Trophoblast cell (in vitro differentiated cells and primary cell): Measurements from ENCODE around the gene ZDBF2.

Experiments used
- DNase-seq, 2 donors: peaks; one replicate each; pipeline ENCODE4 v3.0.0-alpha.2; 2016
- H2AFZ ChIP-seq: 2 replicates; pipeline ENCODE4 v1.6.1; 2013; ENCODE audit warnings: low read length, moderate library complexity, mild to moderate bottlenecking; ENCODE audit not compliant: insufficient read depth, poor library complexity
- H2AK5ac ChIP-seq: 2 replicates; pipeline ENCODE4 v1.6.1; 2013; ENCODE audit warnings: mild to moderate bottlenecking, low read length
- H2BK120ac ChIP-seq: 2 replicates; pipeline ENCODE4 v1.6.1; 2013; ENCODE audit warnings: low read length, mild to moderate bottlenecking, moderate library complexity; ENCODE audit not compliant: insufficient read depth, poor library complexity
- H2BK12ac ChIP-seq: 2 replicates; pipeline ENCODE4 v1.6.1; 2013; ENCODE audit warnings: mild to moderate bottlenecking, low read length, moderate library complexity
- H2BK5ac ChIP-seq: 2 replicates; pipeline ENCODE4 v1.6.1; 2013; ENCODE audit warnings: low read length, low read depth, moderate library complexity, mild to moderate bottlenecking; ENCODE audit not compliant: poor library complexity
- H3K14ac ChIP-seq: 2 replicates; pipeline ENCODE4 v1.6.1; 2013; ENCODE audit warnings: mild to moderate bottlenecking, low read length
- H3K18ac ChIP-seq: 2 replicates; pipeline ENCODE4 v1.6.1; 2013; ENCODE audit warnings: mild to moderate bottlenecking, low read length
- H3K23ac ChIP-seq: 2 replicates; pipeline ENCODE4 v1.6.1; 2013; ENCODE audit warnings: low read length
- H3K27ac ChIP-seq: 2 replicates; pipeline ENCODE4 v1.5.1; 2013; ENCODE audit warnings: low read depth, mild to moderate bottlenecking, inconsistent platforms, low read length, moderate library complexity
- H3K27me3 ChIP-seq: 2 replicates; pipeline ENCODE4 v1.6.1; 2013; ENCODE audit warnings: inconsistent platforms, mild to moderate bottlenecking, low read length, moderate library complexity; ENCODE audit not compliant: insufficient read depth
- H3K36me3 ChIP-seq, 2 experiments: 1 replicate in 1 of 2; 2 replicates in 1 of 2; pipeline ENCODE4 v1.6.1; 2013; ENCODE audit warnings: low read length in 2 of 2, mild to moderate bottlenecking in 2 of 2, moderate library complexity in 1 of 2; ENCODE audit not compliant: insufficient read depth in 2 of 2, control insufficient read depth in 1 of 2
- H3K4ac ChIP-seq: 2 replicates; pipeline ENCODE4 v1.6.1; 2013; ENCODE audit warnings: low read depth, mild to moderate bottlenecking, low read length, moderate library complexity
- H3K4me1 ChIP-seq, 2 experiments: 1 replicate in 1 of 2; 2 replicates in 1 of 2; pipeline ENCODE4 v1.6.1; 2013; ENCODE audit warnings: low read length in 2 of 2, mild to moderate bottlenecking in 2 of 2, moderate library complexity in 1 of 2; ENCODE audit not compliant: insufficient read depth in 2 of 2, control insufficient read depth in 1 of 2
- H3K4me2 ChIP-seq: 2 replicates; pipeline ENCODE4 v1.6.1; 2013; ENCODE audit warnings: inconsistent platforms, mild to moderate bottlenecking, low read length, moderate library complexity
- H3K4me3 ChIP-seq: 2 replicates; pipeline ENCODE4 v1.5.1; 2013; ENCODE audit warnings: mild to moderate bottlenecking, low read depth, low read length, inconsistent platforms
- H3K79me1 ChIP-seq: one replicate; pipeline ENCODE4 v1.6.1; 2013; ENCODE audit warnings: low read length
- H3K79me2 ChIP-seq: 2 replicates; pipeline ENCODE4 v1.6.1; 2013; ENCODE audit warnings: low read length, mild to moderate bottlenecking; ENCODE audit not compliant: control insufficient read depth, insufficient read depth, poor library complexity
- H3K9ac ChIP-seq: 2 replicates; pipeline ENCODE4 v1.6.1; 2013; ENCODE audit warnings: mild to moderate bottlenecking, low read length
- H3K9me3 ChIP-seq: 2 replicates; pipeline ENCODE4 v1.6.1; 2013; ENCODE audit warnings: low read depth, mild to moderate bottlenecking, control low read depth, inconsistent platforms, low read length; ENCODE audit not compliant: insufficient read depth
- H4K12ac ChIP-seq: 2 replicates; pipeline ENCODE4 v1.6.1; 2013; ENCODE audit warnings: low read depth, mild to moderate bottlenecking, low read length, moderate library complexity
- H4K8ac ChIP-seq: 2 replicates; pipeline ENCODE4 v1.6.1; 2013; ENCODE audit warnings: low read depth, mild to moderate bottlenecking, low read length, moderate library complexity
- H4K91ac ChIP-seq: one replicate; pipeline ENCODE4 v1.6.1; 2013; ENCODE audit warnings: low read depth, mild to moderate bottlenecking, low read length, moderate library complexity
- WGBS: extraction: QIAGEN DNeasy Blood & Tissue Kit; methylation state at CpG from one replicate; pipeline ENCODE4 v1.1.7; 2013; ENCODE audit warnings: missing lambda C conversion rate; ENCODE audit not compliant: insufficient read length, insufficient coverage; ENCODE audit errors: extremely low coverage; 5-methylcytosine and 5-hydroxymethylcytosine counted together

ZDBF2 gene

DNA sequence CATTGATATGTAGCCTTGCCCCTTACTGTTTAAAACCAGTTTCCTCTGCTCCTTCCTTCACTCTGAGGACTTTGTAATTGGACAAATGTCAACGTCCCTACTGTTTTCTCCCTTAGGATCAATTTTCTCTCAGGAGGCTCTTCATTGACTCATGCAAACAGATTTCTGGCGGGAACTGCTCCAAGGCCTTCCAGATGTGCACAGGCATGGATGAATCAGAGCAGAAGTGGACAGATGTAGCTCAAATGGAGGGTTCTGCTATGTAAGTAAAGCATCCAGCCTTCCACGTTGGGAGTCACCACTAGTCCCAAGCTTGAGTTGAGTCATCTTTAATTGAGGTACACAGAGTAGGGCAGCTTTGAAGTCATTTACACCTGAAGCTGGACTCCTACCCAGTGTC is 34.1 kb upstream of the ZDBF2 start:
- H3K18ac ChIP-seq, result no peak overlapping the region
- no peak overlapping the region for H2BK12ac ChIP-seq
- no peak overlapping the region for H4K8ac ChIP-seq
- no peaks in the 10 kb centered on the region for H3K9me3 ChIP-seq
- no peak overlapping the region for H2AK5ac ChIP-seq
- H3K4me1 ChIP-seq, result no peaks in the 10 kb centered on the region
- H2BK120ac ChIP-seq, result no peak overlapping the region
- no peak overlapping the region for H3K9ac ChIP-seq
- no peak overlapping the region for H3K4me3 ChIP-seq
- no peak overlapping the region for H3K23ac ChIP-seq
- no peak overlapping the region for H2BK5ac ChIP-seq
- H3K27me3 ChIP-seq, result no peaks in the 10 kb centered on the region
- no peak overlapping the region for H3K27ac ChIP-seq
- H3K4ac ChIP-seq, result no peak overlapping the region
- no peak overlapping the region for H4K91ac ChIP-seq
- H3K36me3 ChIP-seq, result no peaks in the 10 kb centered on the region
- WGBS, result no CpG with 5 or more reads among the region's 3 CpGs
- no peaks in the 10 kb centered on the region for H3K79me2 ChIP-seq
- no peak overlapping the region for H2AFZ ChIP-seq
- H3K14ac ChIP-seq, result no peak overlapping the region
- H3K4me2 ChIP-seq, result no peak overlapping the region
- H3K79me1 ChIP-seq, result no peaks in the 10 kb centered on the region
- H4K12ac ChIP-seq, result no peak overlapping the region
- DNase-seq, result no peak

DNA sequence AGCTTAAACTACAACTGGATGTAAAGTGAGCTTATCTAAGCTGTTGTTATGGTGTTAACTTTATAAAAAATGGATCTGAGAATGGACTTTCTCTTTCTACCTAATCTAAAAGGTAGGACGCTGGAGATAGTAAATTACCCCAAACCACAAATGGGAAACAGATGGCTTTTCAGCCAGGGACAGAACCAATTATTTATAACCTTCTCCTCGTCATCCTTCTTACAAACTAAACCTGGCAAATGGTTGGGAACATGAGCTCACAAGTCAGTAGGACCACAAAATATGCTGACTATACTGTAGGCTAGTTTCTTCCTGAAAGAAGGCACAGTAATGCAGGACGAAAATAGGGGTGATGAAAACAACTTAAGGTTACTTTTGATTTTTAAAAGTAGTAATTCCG is 32.7 kb upstream of the ZDBF2 start:
- no peak overlapping the region for H3K4me3 ChIP-seq
- no peak overlapping the region for H4K91ac ChIP-seq

DNA sequence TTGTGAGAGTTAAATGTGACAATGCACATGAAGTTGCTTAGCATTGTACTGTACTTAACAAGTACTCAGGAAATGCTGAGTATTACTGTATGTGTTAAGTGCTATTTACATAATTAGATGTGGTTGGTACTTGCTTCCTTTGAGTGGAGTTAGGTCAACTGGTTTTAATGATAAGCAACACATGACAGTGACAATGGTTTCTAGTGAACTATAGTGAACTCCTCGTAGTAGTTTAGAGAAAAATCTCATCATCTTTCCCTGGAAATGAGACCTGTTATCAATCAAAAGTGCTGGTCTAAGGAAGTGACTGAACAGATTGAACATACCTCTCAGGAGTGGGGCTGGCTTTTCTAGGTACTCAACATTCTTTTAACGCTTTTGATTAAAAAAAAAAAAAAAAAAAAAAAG is 29.2 kb upstream of the ZDBF2 start:
- Histone ChIP-seq H2AK5ac (no peak overlapping the region), H3K4ac (no peak overlapping the region)
- DNase-seq, result peak in 1 of 2 donors; percentile 67

More for the DNA sequence above, 32.7 kb upstream of the ZDBF2 start:
- no CpG with 5 or more reads among the region's 4 CpGs for WGBS
- H4K12ac ChIP-seq, result no peak overlapping the region
- no peak overlapping the region for H2AK5ac ChIP-seq
- H3K23ac ChIP-seq, result no peak overlapping the region
- H2BK120ac ChIP-seq, result no peak overlapping the region
- H3K27ac ChIP-seq, result no peak overlapping the region
- H3K14ac ChIP-seq, result no peak overlapping the region
- H2BK5ac ChIP-seq, result no peak overlapping the region
- no peak overlapping the region for H3K4me2 ChIP-seq
- no peaks in the 10 kb centered on the region for H3K9me3 ChIP-seq
- H4K8ac ChIP-seq, result no peak overlapping the region
- no peaks in the 10 kb centered on the region for H3K36me3 ChIP-seq
- H2BK12ac ChIP-seq, result no peak overlapping the region
- no peaks in the 10 kb centered on the region for H3K79me1 ChIP-seq
- no peaks in the 10 kb centered on the region for H3K79me2 ChIP-seq
- no peak overlapping the region for H2AFZ ChIP-seq
- DNase-seq, result no peak
- no peak overlapping the region for H3K18ac ChIP-seq
- H3K4me1 ChIP-seq, result no peaks in the 10 kb centered on the region
- no peak overlapping the region for H3K9ac ChIP-seq
- H3K27me3 ChIP-seq, result no peaks in the 10 kb centered on the region
- H3K4ac ChIP-seq, result no peak overlapping the region

DNA sequence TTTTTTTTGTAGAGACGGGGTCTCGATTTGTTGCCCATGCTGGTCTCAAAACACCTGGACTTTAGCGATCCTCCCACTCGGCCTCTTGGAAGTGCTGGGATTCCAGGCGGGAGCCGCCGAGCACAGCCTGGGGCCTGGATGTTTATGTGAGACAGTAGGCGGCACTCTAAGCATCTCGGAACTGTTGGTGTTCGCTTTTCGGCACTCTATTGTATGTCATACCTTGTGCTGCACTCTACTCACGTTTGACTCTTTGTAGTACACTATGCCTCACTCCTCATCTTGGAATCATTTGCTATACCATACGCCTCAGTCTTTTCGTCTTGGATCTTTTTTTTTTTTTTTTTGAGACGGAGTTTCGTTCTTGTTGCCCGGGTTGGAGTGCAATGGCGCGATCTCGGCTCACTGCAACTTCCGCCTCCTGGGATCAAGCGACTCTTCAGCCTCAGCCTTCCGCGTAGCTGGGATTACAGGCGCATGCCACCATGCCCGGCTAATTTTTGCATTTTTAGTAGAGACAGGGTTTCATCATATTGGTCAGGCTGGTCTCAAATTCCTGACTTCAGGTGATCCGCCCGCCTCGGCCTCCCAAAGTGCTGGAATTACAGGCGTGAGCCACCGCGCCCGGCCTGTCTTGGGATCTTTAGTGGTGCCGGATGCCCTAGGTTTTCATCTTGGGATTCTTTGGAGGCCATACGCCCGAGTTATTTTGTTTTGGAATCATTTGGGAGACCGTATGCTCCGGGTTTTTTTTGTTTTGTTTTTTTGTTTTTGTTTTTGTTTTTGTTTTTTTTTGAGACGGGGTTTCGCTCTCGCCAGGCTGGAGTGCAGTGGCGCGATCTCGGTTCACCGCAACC is 24.2 kb upstream of the ZDBF2 start:
- H4K91ac ChIP-seq, result no peak overlapping the region
- H3K4me1 ChIP-seq, result no peaks in the 10 kb centered on the region
- no peaks in the 10 kb centered on the region for H3K79me1 ChIP-seq
- no CpG with 5 or more reads among the region's 45 CpGs for WGBS
- no peak overlapping the region for H2AK5ac ChIP-seq
- H4K12ac ChIP-seq, result no peak overlapping the region
- H2BK12ac ChIP-seq, result no peak overlapping the region
- H3K4ac ChIP-seq, result no peak overlapping the region
- peaks cover 31% of the 10 kb centered on the region for H3K27me3 ChIP-seq
- H3K27ac ChIP-seq, result no peak overlapping the region
- DNase-seq, result peak; percentile 78 to 88
- no peak overlapping the region for H3K9ac ChIP-seq
- H3K23ac ChIP-seq, result no peak overlapping the region
- no peak overlapping the region for H2BK5ac ChIP-seq
- H2BK120ac ChIP-seq, result no peak overlapping the region
- H3K18ac ChIP-seq, result no peak overlapping the region
- peak overlapping the region; percentile 39 for H3K4me2 ChIP-seq
- no peaks in the 10 kb centered on the region for H3K79me2 ChIP-seq
- no peak overlapping the region for H4K8ac ChIP-seq
- H3K36me3 ChIP-seq, result no peaks in the 10 kb centered on the region
- H3K9me3 ChIP-seq, result peaks cover 3% of the 10 kb centered on the region
- H3K4me3 ChIP-seq, result no peak overlapping the region
- H3K14ac ChIP-seq, result no peak overlapping the region
- H2AFZ ChIP-seq, result no peak overlapping the region

More for the DNA sequence above, 29.2 kb upstream of the ZDBF2 start:
- Histone ChIP-seq H3K27me3 (no peaks in the 10 kb centered on the region), H2BK120ac (no peak overlapping the region), H4K91ac (no peak overlapping the region), H4K8ac (no peak overlapping the region), H3K4me3 (no peak overlapping the region), H2BK12ac (no peak overlapping the region), H3K79me2 (no peaks in the 10 kb centered on the region), H3K4me2 (no peak overlapping the region), H2AFZ (no peak overlapping the region), H3K27ac (no peak overlapping the region), H3K23ac (no peak overlapping the region), H3K14ac (no peak overlapping the region), H3K79me1 (no peaks in the 10 kb centered on the region), H4K12ac (no peak overlapping the region), H3K18ac (no peak overlapping the region), H3K9ac (no peak overlapping the region), H3K9me3 (no peaks in the 10 kb centered on the region), H3K36me3 (no peaks in the 10 kb centered on the region), H3K4me1 (no peaks in the 10 kb centered on the region), H2BK5ac (no peak overlapping the region)
- WGBS, result no CpG with 5 or more reads among the region's 2 CpGs
